Gastrocnemius medialis (tissue), 4 donors: ENCODE results near the gene BRDT.

Experiments used
- CTCF ChIP-seq, 5 experiments: fragments of 450-650 bp in 3 of 5; fragments of 200-600 bp in 2 of 5; sonication (generic) in 2 of 5; IDR thresholded peaks in 4 of 5; conservative IDR thresholded peaks in 1 of 5; 1 replicate in 4 of 5; 2 replicates in 1 of 5; pipeline ENCODE4 v1.5.1; 2016 to 2019; ENCODE audit warnings: antibody characterized with exemption in 5 of 5, mild to moderate bottlenecking in 3 of 5, moderate library complexity in 3 of 5
- POLR2A ChIP-seq, 2 donors: fragments of 450-650 bp; IDR thresholded peaks; one replicate each; pipeline ENCODE4 v1.6.1; 2017; ENCODE audit warnings: antibody characterized with exemption in 2 of 2, mild to moderate bottlenecking in 2 of 2, moderate library complexity in 2 of 2

GRCh38 chr1:92037400-92037799 lies 88.2 kb downstream of the BRDT start:
- TF ChIP-seq CTCF (IDR thresholded peaks at IDR 0.05 in 4 of 5, conservative IDR thresholded peaks at IDR 0.05 in 1 of 5) (no peak), POLR2A (IDR thresholded peaks at IDR 0.05) (no peak)
